NCI-H187 (cell line): ENCODE results near the gene FOXE1.

Experiments
- DNase-seq, 2 experiments: peaks; one replicate each; lab custom pipeline; 2025; lab: John Stamatoyannopoulos, UW

FOXE1 gene

DNA sequence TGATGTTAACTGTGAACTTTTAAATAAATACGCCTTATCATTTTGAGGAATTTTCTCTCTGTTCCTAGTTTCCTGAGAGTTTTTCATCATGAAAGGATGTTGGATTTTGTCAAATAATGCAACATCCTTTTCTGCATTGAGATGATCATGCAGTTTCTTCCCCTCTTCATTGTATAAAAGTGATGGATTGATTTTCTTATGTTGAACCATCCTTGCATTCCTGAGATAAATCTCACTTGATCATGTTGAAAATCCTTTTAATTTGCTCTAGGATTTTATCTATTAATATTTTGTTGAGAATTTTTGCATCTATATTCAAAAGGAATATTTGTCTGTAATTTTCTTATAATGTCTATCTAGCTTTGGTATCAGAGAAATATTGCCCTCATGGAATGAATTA, 13.3 kb downstream of the FOXE1 start:
- no peak for DNase-seq

DNA sequence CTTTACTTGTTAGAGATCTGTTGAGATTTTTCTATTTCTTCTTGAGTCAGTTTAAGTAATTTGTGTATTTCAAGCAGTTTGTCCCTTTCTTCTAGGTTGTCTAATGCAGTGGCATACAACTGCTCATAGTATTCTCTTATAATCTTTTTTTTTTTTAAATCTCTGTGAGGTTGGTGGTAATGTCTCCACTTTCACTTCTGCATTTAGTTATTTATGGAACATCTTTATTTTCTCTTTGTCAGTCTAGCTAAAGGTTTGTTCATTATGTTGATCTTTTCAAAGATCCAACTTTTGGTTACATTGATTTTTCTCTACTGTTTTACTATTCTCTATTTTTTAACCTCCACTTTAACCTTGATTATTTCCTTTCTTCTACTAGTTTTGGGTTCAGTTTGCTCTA, 13.8 kb downstream of the FOXE1 start:
- DNase-seq, result no peak

DNA sequence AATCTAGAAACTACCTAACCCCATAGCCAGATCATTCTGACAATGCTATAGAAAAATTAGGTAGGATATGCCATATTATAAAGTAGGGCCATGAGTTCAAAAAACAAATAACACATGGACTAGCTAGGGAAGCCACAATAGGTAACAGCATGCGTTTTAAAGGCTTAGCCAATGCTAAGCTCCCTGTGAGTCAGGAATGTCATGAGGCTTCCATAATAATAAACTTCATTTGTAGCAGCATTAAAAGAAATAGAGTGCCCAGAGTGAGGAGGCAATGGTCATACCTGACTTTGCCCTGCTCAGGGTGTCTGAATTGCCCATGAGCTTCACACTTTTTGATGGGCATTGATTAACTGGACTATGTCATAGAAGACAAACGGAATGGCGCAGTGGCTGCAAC, 15.8 kb downstream of the FOXE1 start:
- no peak for DNase-seq

DNA sequence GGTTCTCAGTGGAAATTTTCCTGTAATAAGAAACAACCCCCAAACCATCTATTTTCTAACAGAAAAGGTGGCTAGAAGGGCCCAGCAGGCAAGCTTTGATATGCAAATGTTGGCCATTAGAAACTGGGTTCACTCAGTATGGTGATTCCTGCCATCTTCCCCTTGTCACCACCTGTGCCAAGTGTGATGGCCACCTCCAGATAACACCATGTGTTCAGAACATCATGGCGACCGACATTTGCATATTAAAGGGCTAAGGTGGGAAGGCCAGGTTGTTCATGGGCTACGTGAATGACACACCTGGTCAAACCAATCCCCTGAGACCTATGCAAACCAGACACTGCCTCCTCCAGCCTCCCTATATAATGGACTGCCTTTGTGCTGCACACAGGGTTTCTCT, 20.4 kb downstream of the FOXE1 start:
- DNase-seq, result no peak

DNA sequence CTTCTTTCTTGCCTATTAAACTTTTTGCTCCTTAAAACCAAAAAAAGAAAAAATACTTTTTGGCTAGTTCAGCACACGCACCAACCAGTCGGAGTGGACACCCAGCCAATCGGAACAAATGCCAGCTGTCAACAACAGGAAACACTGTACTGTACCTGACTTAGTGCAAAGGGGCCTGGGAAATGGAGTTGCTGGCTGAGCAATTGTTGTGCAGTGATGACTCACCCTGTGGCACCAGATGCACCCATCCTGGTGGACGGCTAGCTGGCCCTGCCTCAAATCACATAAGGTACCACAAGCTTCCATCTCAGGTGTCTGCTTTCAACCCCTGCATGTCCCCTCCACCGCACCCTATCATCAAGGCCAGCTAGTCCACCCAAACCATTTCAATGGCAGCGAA, 20.9 kb downstream of the FOXE1 start:
- DNase-seq, result no peak

DNA sequence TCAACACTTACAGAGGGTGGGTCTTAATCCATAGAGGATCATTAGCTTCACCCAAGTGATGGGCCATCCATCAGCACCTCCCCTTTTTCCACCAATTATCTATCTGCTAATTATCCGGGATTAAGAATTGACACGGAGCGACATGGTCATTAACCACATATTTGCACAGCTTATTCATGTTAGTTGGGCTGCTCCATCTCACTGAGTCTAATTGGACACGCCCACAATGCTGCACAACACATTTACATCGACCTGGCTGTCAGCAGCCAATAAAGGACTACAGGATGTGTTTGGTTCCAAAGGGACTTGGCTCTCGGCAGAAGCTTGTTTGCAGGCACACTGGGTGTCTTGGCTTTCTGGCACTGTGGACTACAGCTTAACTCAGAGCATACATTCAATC, 21.6 kb downstream of the FOXE1 start:
- no peak for DNase-seq

DNA sequence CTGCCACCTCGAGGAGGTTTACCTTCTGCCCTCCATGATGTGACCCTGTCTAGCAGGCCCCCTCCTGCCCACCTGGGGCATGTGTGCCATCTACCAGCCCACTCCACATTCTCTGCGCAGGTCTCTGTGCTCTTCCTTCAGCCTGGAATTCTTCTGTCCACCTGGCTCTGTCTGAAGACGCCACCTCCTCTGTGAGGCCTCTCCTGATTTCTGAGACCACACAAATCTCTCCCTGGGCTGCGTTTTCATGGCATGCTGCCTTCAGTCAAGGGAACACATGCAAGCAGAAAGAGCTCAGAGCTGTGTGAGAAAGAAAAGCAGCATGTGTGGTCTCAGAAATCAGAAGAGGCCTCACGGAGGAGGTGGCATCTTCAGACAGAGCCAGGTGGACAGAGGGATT, 22.1 kb downstream of the FOXE1 start:
- DNase-seq, result no peak

DNA sequence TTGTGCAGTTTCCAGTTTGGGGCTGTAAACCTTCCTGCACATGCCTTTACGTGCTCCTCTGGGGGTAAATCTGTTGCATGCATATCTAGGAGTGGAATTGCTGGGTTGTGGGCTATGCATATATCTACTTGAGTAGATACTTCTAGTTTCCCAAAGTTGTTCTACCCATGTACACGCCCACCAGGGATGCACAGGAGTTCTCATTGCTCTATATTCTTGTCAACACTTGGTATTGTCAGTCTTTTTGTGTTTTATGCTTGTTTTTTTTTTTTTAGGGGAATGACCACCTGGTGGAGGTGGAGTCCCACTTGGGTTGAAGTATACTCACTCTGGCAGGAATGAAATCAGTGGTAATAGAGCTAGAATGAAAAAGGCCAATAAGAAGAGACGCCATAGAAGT, 23.0 kb downstream of the FOXE1 start:
- DNase-seq, result no peak

DNA sequence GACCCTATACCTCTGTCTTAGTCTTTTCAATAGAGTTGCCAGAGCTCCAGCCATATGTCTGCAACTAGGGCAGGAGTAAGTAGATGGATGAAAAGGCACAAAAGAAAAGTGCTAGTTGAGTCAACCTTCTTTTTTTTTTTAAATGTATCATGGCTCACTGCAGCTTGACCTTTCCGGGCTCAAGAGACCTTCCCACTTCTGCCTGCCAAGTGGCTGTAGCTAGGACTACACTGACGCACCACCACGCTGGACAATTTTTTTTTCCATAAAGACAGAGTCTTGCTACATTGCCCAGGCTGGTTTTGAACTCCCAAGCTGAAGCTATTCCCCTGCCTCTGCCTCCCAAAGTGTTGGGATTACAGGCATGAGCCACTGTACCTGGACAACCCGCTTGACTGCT, 27.3 kb downstream of the FOXE1 start:
- no peak for DNase-seq

DNA sequence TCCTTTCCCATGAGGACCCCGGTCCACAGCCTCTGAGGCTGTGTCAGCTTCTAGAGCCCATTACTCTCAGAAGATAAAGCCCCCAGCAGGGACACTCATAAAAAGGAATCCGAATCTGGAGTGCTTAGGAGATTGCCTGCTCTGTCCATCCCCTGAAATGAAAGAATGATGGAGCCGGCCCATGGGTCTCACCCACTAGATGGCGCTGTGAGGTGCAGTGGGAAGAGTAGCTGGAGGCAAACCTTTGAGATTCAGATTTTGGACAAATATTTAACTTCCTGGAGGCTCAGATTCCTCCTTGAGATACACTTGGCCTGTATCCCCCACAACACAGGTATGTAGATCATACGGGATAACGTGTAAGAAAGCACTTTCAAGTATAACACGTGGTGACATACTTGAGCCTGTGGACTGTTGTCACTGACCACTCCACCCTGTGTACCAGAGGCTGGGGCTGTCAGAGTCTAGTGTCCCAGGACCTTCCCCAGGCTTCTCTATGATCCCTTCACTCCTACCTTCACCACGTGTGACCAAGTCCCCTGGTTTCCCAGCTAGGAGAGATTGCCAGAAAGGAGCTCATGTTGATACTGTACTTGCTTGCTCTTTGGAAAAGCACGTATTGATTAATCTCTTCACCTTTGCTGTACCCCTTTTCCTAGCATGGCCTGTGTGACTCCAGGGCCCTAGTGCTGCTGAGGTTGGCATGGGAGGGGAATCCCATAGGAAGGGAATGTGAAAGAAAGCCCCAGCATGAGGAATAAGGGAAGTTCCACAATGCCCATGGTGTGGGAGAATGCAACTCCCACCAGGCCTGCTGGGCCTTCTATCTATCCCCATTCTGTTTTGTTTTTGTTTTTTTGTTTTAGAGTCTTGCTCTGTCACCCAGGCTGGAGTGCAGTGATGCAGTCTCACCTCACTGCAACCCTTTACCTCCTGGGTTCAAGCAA, 37.2 kb downstream of the FOXE1 start:
- DNase-seq, result no peak

DNA sequence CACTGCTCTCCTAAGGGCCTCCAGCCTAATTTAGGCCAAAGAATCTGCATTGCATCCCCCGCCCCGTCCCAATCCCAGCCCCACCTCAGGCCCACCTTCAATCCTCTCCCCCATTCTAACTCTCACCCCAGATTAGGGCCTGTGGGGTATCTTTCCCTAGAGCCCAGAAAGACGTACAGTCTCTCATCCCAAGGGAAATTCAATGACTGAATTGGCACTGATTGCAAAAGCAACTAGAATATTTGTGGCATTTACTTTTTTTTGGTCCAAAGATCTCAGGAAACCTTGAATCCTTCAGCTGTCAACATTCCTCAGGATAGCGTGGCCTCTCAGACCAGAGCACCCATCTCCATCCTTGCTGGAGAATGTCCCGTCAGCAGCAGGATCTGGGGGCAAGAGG, 38.7 kb downstream of the FOXE1 start:
- no peak for DNase-seq

DNA sequence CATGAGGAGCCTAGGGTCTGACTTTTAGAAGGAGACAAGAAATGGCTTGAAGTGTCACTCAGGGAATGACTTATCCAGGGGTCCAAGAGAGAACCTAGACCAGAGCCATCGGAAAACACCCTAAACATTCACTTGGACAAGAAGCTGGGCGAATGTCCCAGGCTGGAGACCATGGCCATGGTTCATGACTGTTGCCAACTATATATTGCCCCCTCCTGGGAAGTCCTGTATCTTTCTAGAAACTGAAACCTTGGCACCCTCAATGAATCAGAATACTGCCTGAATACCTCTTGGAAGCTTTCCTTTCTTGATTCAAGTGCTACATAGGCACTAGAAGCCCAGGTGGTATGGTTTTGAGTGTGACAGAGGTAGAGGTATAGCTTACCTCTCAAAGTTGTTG, 39.4 kb downstream of the FOXE1 start:
- no peak for DNase-seq

DNA sequence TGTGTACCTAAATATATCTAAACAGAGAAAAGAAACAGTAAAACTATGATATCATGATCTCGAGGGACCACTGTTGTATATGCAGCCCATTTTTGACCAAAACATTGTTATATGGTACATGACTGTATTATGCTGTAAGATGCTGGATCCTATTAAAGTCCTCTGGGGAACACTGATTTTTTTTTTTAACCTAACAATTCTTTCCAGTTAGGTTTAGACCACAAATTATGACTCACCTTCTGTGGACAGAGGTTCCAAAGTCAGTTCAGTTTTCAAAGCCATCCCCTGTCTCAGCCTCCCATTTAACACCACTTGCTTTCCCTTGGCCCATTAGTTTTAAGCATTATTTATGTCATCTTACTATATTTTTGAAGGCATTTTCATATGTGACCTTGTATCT, 42.2 kb downstream of the FOXE1 start:
- DNase-seq, result no peak

DNA sequence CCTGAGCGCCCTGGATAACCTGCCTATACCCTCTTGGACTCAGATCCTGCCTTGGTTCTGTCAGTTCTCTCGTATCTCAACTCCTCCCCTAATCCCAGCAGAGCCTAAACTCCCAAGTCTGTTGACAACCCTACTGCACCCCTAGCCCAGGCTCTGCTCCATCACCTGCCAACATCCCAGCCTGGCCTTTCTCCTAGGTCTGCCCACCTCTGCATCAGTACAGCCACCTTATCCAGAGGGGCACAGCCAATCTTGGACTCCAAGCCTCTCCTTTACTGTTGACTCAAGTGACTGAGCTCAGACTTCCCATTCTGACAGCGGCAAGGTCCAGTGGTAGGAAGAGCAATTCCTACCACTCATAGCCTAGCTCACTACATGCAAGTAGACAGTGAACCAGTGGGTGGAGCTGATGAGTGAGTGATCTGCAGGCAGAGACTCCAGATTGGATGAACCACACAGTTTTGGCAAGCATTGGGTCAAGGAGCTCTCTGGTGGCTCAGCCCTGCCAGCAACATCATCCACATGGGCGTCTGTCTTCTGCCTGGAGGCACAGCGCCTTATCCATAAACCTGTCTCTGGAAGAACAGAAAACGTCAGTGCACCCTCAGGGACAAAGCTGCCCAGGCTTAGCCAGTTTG, 42.8 kb downstream of the FOXE1 start:
- no peak for DNase-seq

DNA sequence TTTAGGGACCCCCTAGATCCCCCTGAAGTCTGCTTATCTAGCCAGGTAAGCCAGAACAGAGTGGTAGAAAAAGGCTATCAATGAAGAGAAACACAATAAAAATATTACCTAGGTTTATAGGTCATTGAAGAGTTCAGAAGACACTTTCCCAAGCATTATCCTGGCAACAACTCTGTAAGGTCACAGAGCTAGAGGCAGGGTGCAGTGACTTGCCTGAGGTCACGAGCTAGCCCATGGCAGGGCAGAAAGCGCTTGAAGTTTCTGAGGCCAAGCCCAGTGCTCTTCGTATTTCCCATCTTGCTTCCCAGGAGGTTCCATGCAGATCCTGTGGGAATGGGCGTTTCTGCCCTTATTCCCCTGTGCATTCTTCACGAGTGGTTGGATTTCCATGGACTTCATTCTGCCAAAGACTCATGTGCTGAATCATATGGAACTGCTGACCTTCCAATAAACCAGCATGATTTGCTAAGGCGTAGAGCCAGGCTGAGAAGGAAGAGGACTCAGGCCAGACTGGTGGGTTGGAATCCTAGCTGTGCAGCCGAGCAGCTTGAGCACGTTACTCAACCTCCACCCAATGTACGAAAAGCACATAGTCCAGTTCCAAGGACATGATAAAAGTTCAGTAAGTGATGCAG, 47.2 kb downstream of the FOXE1 start:
- DNase-seq, result no peak

DNA sequence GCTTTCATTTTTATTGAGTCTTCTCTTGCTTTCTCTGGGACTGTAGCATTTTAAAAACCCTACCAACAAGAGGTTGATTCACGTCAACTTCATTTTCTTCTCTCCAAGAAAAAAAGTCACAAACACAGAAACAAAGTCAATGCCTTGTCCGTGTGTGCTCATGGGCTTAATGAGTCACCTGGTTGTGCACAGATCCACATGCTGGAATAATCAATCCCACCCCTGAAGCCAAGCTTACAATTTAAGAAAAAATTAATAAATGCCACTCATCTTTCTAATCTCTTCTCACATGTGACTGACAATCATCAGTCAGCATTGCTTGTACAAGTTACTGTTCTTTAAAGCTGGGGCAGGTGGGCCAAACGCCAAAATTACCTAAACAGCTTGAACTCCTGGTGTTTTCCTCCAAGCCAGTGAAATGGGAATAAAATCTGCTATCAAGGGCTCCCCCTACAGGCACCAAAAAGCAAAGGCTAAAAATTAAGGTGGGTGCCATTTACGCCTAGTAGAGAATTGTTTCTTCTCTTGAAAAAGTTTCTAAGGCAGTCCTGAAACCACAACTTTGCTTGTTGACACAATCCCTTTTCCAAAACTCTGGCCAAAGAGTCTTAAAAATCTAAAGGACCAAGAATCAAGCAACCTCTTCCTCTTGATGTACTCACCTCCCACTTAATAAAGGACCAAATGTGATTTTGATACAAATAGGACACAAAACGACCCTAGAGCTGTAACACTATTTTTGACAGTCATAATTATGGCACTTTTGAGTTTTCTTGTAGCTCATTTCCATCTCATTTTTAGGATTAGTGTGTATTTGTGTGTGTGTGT, 47.9 kb downstream of the FOXE1 start:
- no peak for DNase-seq

DNA sequence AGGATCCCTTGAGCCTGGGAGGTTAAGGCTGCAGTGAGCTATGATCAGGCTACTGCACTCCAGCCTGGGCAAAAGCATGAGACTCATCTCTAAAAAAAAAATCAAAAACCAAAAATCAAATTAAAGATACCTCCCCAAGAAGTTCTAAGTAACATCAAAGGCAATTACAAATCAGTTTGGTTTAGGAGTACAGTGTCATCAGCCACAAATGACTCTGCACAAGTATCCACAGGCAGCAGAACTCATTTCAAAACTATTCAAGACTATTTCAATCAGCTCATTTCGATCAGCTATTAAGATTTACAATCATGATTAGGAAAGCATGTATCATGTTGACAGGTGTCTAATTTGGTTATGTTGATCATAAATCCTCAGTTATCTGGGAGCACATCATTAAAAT, 50.2 kb downstream of the FOXE1 start:
- DNase-seq, result no peak

DNA sequence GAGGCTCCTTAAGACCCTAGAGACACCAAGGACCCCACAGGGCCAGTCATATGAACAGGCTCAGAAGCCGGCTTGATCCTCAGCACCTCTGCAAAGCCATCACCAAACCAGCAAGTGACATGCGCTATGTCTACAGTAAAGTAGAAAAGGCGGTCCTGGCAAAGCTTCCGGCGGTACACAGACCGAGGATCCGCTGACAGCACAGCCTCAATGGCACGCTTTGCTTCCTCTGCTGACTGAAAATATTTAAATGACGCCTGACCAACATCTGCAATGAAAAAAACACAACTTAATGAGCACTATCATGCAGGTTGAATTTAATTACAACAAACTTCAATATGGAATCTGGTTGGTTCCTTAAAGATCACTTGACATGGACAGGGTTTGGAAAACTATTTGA, 51.7 kb downstream of the FOXE1 start:
- no peak for DNase-seq

DNA sequence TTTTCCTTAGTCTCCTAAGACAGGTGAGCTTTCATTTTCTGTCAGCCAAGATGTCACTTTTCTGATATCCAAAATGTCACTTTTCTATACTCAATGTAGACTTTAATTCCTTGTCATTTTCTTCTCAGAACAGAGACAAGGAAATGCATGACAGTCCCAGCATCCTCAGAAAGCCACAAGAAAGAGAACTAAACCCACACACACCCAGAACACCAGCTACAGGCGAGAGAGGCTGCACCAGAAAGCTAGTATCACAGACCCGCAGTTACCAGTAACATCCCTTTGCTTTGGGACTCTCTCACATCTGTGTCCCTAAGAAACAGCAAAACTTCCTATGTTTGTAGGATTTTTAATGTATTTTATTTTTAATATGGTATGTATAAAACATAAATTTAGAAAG, 52.2 kb downstream of the FOXE1 start:
- DNase-seq, result no peak
